Ishikawa (cell line): ENCODE data around the gene NAV2.

Experiments used
- CEBPB ChIP-seq: IDR thresholded peaks from 2 replicates; pipeline ENCODE4 v1.6.1; 2012
- CREB1 ChIP-seq: IDR thresholded peaks from 2 replicates; pipeline ENCODE4 v1.6.1; 2012; ENCODE audit warnings: low read depth
- EGR1 ChIP-seq: IDR thresholded peaks from 2 replicates; pipeline ENCODE4 v1.6.1; 2012
- EP300 ChIP-seq: IDR thresholded peaks from 2 replicates; pipeline ENCODE4 v1.6.1; 2012; ENCODE audit warnings: borderline replicate concordance
- FOXM1 ChIP-seq: IDR thresholded peaks from 2 replicates; pipeline ENCODE4 v1.6.1; 2012; ENCODE audit warnings: low read depth, borderline replicate concordance
- NFIC ChIP-seq: IDR thresholded peaks from 2 replicates; pipeline ENCODE4 v1.6.1; 2012
- RAD21 ChIP-seq: IDR thresholded peaks from 2 replicates; pipeline ENCODE4 v1.6.1; 2012; ENCODE audit warnings: low read depth
- TAF1 ChIP-seq: IDR thresholded peaks from 2 replicates; pipeline ENCODE4 v1.6.1; 2012; ENCODE audit warnings: low read depth, mild to moderate bottlenecking
- TCF12 ChIP-seq: IDR thresholded peaks from 2 replicates; pipeline ENCODE4 v1.6.1; 2012; ENCODE audit warnings: low read depth
- TEAD4 ChIP-seq: IDR thresholded peaks from 2 replicates; pipeline ENCODE4 v1.6.1; 2012
- YY1 ChIP-seq: IDR thresholded peaks from 2 replicates; pipeline ENCODE4 v1.6.1; 2012; ENCODE audit warnings: low read depth
- ZBTB7A ChIP-seq: IDR thresholded peaks from 2 replicates; pipeline ENCODE4 v1.6.1; 2012; ENCODE audit warnings: low read depth
- TF ChIP-seq, protein P1 (sequence below): IDR thresholded peaks from 2 replicates; pipeline ENCODE4 v1.6.1; 2012
- TF ChIP-seq, protein P2 (sequence below): IDR thresholded peaks from 2 replicates; pipeline ENCODE4 v1.6.1; 2012
- TF ChIP-seq, protein P3 (sequence below): IDR thresholded peaks from 2 replicates; pipeline ENCODE4 v1.6.1; 2012; ENCODE audit warnings: low read depth, mild to moderate bottlenecking

Gene NAV2

DNA sequence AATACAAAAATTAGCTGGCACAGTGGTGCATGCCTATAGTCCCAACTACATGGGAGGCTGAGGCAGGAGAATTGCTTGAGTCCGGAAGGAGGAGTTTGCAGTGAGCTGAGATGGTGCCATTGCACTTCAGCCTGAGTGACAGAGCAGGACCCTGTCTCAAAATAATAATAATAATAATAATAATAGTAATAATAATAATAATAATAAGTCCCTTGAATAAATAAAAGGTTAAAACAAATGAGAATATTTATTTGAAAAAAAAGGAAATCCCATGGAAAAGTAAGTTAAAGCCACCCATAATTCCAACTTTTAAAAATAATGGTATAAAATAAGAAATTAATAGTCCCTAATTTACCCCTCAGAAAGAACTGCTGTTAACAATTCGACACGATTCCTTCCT, 10.0 kb upstream of the NAV2 start:
- TF ChIP-seq ZBTB7A (no peak), NFIC (no peak), CEBPB (no peak), FOXM1 (no peak), EGR1 (no peak), TAF1 (no peak), TCF12 (no peak), EP300 (no peak), RAD21 (no peak)
- TF ChIP-seq, protein P1, sequence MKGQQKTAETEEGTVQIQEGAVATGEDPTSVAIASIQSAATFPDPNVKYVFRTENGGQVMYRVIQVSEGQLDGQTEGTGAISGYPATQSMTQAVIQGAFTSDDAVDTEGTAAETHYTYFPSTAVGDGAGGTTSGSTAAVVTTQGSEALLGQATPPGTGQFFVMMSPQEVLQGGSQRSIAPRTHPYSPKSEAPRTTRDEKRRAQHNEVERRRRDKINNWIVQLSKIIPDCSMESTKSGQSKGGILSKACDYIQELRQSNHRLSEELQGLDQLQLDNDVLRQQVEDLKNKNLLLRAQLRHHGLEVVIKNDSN, result no peak

DNA sequence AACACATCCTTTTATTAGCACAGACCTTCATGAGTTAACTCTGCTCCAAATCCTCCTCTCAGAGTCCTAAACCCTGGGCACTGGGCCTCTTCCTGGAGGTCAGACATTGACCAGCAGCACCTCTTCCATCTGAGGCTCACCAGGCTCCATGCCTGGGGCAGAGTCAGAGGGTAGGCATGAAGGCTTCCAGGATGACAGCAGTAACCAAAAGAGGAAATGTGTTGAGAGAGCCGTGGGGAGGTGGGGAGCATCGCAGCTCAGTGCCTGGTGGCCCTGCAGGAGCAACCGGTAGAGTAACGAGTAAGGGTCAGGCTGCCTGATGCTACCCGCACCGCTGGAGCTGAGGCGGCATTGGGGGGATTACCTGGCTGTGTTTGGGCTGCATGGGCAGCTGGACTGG, 9.4 kb upstream of the NAV2 start:
- no peak for TF ChIP-seq CREB1
- no peak for TF ChIP-seq NFIC
- no peak for TF ChIP-seq YY1
- TF ChIP-seq, protein P2, sequence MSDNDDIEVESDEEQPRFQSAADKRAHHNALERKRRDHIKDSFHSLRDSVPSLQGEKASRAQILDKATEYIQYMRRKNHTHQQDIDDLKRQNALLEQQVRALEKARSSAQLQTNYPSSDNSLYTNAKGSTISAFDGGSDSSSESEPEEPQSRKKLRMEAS, result no peak
- no peak for TF ChIP-seq TEAD4
- TF ChIP-seq, protein P1, result no peak
- no peak for TF ChIP-seq ZBTB7A
- TF ChIP-seq EP300, result no peak
- TF ChIP-seq CEBPB, result no peak
- TF ChIP-seq, protein P3, sequence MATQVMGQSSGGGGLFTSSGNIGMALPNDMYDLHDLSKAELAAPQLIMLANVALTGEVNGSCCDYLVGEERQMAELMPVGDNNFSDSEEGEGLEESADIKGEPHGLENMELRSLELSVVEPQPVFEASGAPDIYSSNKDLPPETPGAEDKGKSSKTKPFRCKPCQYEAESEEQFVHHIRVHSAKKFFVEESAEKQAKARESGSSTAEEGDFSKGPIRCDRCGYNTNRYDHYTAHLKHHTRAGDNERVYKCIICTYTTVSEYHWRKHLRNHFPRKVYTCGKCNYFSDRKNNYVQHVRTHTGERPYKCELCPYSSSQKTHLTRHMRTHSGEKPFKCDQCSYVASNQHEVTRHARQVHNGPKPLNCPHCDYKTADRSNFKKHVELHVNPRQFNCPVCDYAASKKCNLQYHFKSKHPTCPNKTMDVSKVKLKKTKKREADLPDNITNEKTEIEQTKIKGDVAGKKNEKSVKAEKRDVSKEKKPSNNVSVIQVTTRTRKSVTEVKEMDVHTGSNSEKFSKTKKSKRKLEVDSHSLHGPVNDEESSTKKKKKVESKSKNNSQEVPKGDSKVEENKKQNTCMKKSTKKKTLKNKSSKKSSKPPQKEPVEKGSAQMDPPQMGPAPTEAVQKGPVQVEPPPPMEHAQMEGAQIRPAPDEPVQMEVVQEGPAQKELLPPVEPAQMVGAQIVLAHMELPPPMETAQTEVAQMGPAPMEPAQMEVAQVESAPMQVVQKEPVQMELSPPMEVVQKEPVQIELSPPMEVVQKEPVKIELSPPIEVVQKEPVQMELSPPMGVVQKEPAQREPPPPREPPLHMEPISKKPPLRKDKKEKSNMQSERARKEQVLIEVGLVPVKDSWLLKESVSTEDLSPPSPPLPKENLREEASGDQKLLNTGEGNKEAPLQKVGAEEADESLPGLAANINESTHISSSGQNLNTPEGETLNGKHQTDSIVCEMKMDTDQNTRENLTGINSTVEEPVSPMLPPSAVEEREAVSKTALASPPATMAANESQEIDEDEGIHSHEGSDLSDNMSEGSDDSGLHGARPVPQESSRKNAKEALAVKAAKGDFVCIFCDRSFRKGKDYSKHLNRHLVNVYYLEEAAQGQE, result no peak
- no peak for TF ChIP-seq EGR1
- TF ChIP-seq TAF1, result no peak
- no peak for TF ChIP-seq TCF12
- no peak for TF ChIP-seq FOXM1
- TF ChIP-seq RAD21, result no peak

DNA sequence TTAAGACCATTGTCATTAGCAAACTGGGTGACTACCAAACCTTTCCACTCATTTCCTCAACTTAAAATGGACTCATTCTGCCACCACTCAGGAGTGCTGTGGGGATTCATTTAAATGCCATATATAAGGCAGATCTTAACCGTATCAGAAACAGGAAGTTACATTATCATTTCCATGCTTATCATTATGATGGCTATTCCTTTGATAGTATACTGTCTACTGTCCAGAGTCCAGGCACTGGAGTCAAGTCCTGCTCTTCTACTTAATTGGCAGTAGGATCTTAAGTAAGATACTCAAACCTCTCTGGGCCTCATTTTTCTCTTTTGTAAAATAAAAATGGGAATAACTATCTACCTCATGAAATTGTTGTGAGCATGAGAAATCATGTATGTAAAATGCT, 8.4 kb upstream of the NAV2 start:
- TF ChIP-seq TEAD4, result no peak
- TF ChIP-seq NFIC, result no peak
- TF ChIP-seq, protein P2, result no peak
- TF ChIP-seq, protein P1, result no peak
- TF ChIP-seq CREB1, result no peak

DNA sequence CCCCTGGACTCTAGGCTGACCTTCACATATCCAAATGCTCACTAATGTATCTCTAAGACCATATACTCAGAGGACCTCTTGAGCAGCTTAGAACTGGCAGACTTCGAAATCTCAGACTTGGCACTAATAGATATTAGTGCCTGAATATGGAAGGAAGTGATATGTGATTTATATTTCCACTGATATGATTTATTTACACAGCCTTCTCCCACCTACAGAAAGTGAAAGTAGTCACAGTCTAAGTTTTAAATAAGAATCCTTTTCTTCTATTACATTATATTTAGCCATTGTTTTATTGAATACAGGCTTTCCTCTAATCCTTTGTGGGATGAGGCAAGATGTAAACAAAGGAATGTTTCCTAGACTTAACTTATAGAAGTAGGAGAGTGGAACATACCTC, 6.7 kb upstream of the NAV2 start:
- TF ChIP-seq EGR1 (no peak), ZBTB7A (no peak), RAD21 (no peak)
- TF ChIP-seq, protein P1, result no peak

DNA sequence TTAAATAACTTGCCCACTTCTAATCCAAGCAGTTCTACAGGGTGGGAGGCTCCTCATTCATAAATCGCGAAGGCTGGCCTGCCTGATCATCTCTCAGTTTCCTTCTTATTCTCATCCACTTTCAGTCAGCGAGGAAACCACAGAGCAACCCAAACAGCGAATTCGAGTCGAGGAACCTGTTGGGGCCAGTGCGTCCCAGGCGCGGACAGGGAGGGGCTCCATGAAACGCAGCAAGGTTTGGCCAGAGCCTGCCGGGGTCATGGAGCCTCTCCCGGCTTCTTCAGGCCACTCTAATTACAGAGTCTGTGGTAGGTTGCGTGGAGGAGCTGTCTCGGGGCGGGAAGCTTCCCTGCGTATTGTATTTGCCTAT, 741 bp upstream of the NAV2 start:
- no peak for TF ChIP-seq NFIC
- TF ChIP-seq CREB1, result no peak
- no peak for TF ChIP-seq EP300

DNA sequence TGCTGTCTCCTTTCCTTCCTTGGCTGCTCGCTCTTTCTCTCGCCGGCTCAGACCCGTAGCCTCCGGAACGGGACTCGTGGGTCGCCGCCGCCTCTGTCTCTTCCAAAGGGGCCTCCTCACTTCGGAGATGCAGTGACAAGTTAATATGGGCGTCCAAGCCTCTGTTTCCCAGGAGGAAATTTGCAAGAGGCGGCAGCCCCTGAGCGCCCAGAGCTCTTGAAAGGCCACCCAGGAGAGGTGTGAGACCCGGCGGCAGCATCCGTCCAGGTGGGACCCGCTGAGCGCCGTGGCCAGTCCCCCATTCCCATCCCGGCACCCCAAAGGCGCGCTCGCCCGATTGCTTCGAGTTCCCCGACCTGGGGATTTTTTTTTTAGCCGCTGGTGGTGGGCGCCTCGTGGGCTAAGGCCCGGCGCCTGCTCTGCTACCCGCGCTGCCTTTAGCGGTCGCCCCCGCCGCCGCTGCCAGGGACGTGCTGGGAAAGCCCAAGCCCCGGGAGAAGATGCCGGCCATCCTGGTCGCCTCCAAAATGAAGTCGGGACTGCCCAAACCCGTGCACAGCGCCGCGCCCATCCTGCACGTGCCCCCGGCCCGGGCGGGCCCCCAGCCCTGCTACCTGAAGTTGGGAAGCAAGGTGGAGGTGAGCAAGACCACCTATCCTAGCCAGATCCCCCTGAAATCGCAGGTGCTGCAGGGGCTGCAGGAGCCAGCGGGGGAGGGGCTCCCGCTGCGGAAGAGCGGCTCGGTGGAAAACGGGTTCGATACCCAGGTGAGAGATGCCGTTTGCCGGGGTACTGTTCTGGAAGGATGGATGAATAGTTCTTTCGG, 772 bp downstream of the NAV2 start:
- TF ChIP-seq NFIC (no peak), YY1 (no peak), ZBTB7A (no peak), TAF1 (no peak), EGR1 (no peak), FOXM1 (no peak), CREB1 (no peak)
- TF ChIP-seq, protein P3, result no peak
- TF ChIP-seq, protein P2, result no peak
- TF ChIP-seq, protein P1, result no peak
